A549 (cell line): ENCODE data around the gene MAML3. TPM values are rescaled to one million over a fixed set of nuclear protein-coding genes. Genes with fewer than 3 reads are reported as not detected.

ENCODE experiments used
- ATAC-seq, 2 experiments: fragments of 200-7000 bp in 1 of 2; fragments of >200 bp in 1 of 2; cut with Nextera tagmentation in 1 of 2; cut with Tn5 transposase in 1 of 2; 3 replicates each; pipeline versions ENCODE4 v1.8.0 to v1.9.1; 2018 to 2020; ENCODE audit warnings: mild to moderate bottlenecking in 1 of 2, moderate library complexity in 1 of 2
- CTCF ChIA-PET: fragments of 300-600 bp; sonication (Branson Sonifier 250); formaldehyde crosslinking; extraction: SDS; loops from one replicate; lab custom pipeline; 2021; ENCODE audit warnings: antibody characterized with exemption, inconsistent platforms; lab: Yijun Ruan, JAX
- POLR2A ChIA-PET: fragments of 350-600 bp; formaldehyde crosslinking; extraction: SDS; loops from one replicate; lab custom pipeline; 2021; ENCODE audit warnings: antibody characterized with exemption, inconsistent platforms; lab: Yijun Ruan, JAX
- DNase-seq, 2 experiments: peaks; one replicate each; pipeline versions ENCODE4 v3.0.0 to v3.0.0-alpha.2; 2011 to 2016; ENCODE audit warnings: low read depth in 1 of 2, low spot score in 1 of 2
- FAIRE-seq: peaks from 2 replicates; lab custom pipeline; 2011; peaks lifted over from hg19 to GRCh38; lab: Jason Lieb, UNC
- H3K27ac ChIP-seq, 2 experiments: fragments of >200 bp; sonication (Bioruptor Twin); formaldehyde crosslinking; 3 replicates each; pipeline ENCODE4 v1.5.1; 2016 to 2017
- H3K4me1 ChIP-seq: fragments of >200 bp; sonication (Bioruptor Twin); formaldehyde crosslinking; 3 replicates; pipeline ENCODE4 v1.6.1; 2016
- H3K4me2 ChIP-seq: fragments of >200 bp; sonication (Bioruptor Twin); formaldehyde crosslinking; 3 replicates; pipeline ENCODE4 v1.6.1; 2016
- H3K4me3 ChIP-seq: fragments of >200 bp; sonication (Bioruptor Twin); formaldehyde crosslinking; 3 replicates; pipeline ENCODE4 v1.5.1; 2016
- H3K9me3 ChIP-seq: fragments of >200 bp; sonication (Bioruptor Twin); formaldehyde crosslinking; 3 replicates; pipeline ENCODE4 v1.6.1; 2016
- BHLHE40 ChIP-seq: IDR thresholded peaks from 2 replicates; pipeline ENCODE4 v1.6.1; 2012; ENCODE audit warnings: low read depth, low read length, inconsistent platforms
- CEBPB ChIP-seq, 2 experiments: fragments of >200 bp in 1 of 2; sonication (Bioruptor Twin) in 1 of 2; formaldehyde crosslinking in 1 of 2; IDR thresholded peaks; 2 replicates each; pipeline ENCODE4 v1.6.1; 2012 to 2016
- CHD2 ChIP-seq: fragments of 150-350 bp; IDR thresholded peaks from 2 replicates; pipeline ENCODE4 v1.6.1; 2014; ENCODE audit warnings: low read length; ENCODE audit not compliant: partially characterized antibody
- CHD4 ChIP-seq: fragments of 200-600 bp; sonication (generic); IDR thresholded peaks from 2 replicates; pipeline ENCODE4 v1.6.1; 2016; ENCODE audit warnings: antibody characterized with exemption, mild to moderate bottlenecking, borderline replicate concordance
- EHF ChIP-seq: fragments of 250-450 bp; sonication (Bioruptor Pico); IDR thresholded peaks from 2 replicates; pipeline ENCODE4 v1.5.0; 2020; ENCODE audit warnings: mild to moderate bottlenecking
- EHMT2 ChIP-seq: fragments of 200-600 bp; sonication (generic); IDR thresholded peaks from 2 replicates; pipeline ENCODE4 v1.6.1; 2016; ENCODE audit warnings: antibody characterized with exemption, low read depth, mild to moderate bottlenecking, moderate library complexity
- ESRRA ChIP-seq: fragments of 150-350 bp; IDR thresholded peaks from 2 replicates; pipeline ENCODE4 v1.6.1; 2014; ENCODE audit warnings: mild to moderate bottlenecking, low read length, borderline replicate concordance
- FOSB ChIP-seq: fragments of 250-450 bp; sonication (Bioruptor Pico); IDR thresholded peaks from 2 replicates; pipeline ENCODE4 v1.5.0; 2020; ENCODE audit warnings: mild to moderate bottlenecking, moderate library complexity
- GATA3 ChIP-seq: IDR thresholded peaks from 2 replicates; pipeline ENCODE4 v1.6.1; 2012; ENCODE audit warnings: borderline replicate concordance
- HDAC2 ChIP-seq: fragments of 200-600 bp; sonication (generic); IDR thresholded peaks from 2 replicates; pipeline ENCODE4 v1.6.1; 2016
- HEYL ChIP-seq: fragments of 250-450 bp; sonication (Bioruptor Pico); IDR thresholded peaks from 2 replicates; pipeline ENCODE4 v1.8.0; 2021; ENCODE audit warnings: mild to moderate bottlenecking, moderate library complexity
- HOXA7 ChIP-seq: fragments of 250-450 bp; sonication (Bioruptor Pico); IDR thresholded peaks from 2 replicates; pipeline ENCODE4 v1.5.0; 2020; ENCODE audit warnings: mild to moderate bottlenecking, moderate library complexity
- MAZ ChIP-seq: fragments of 150-350 bp; IDR thresholded peaks from 2 replicates; pipeline ENCODE4 v1.6.1; 2014; ENCODE audit warnings: antibody characterized with exemption, low read depth, low read length, borderline replicate concordance
- MYC ChIP-seq: IDR thresholded peaks from 2 replicates; pipeline ENCODE4 v1.6.1; 2012; ENCODE audit warnings: mild to moderate bottlenecking, inconsistent platforms, low read length, improper control_type of control experiment, borderline replicate concordance
- NPAS2 ChIP-seq: fragments of 250-450 bp; sonication (Bioruptor Pico); IDR thresholded peaks from 2 replicates; pipeline ENCODE4 v1.8.0; 2022; ENCODE audit warnings: mild to moderate bottlenecking, moderate library complexity, borderline replicate concordance
- NR3C1 ChIP-seq: fragments of >200 bp; sonication (Bioruptor Twin); formaldehyde crosslinking; IDR thresholded peaks from 3 replicates; pipeline ENCODE4 v1.6.1; 2017
- PHF8 ChIP-seq: fragments of 200-600 bp; sonication (generic); IDR thresholded peaks from 2 replicates; pipeline ENCODE4 v1.6.1; 2016; ENCODE audit warnings: low read depth, mild to moderate bottlenecking, antibody characterized with exemption, moderate library complexity, borderline replicate concordance
- POLR2A ChIP-seq: IDR thresholded peaks from 2 replicates; pipeline ENCODE4 v1.6.1; 2012; ENCODE audit warnings: mild to moderate bottlenecking, low read length
- RARB ChIP-seq: fragments of 250-450 bp; sonication (Bioruptor Pico); IDR thresholded peaks from 2 replicates; pipeline ENCODE4 v1.8.0; 2021; ENCODE audit warnings: mild to moderate bottlenecking, moderate library complexity
- SREBF2 ChIP-seq: fragments of 450-650 bp; IDR thresholded peaks from 2 replicates; pipeline ENCODE4 v1.6.1; 2014; ENCODE audit warnings: mild to moderate bottlenecking, moderate library complexity
- ZC3H11A ChIP-seq: fragments of 450-650 bp; IDR thresholded peaks from 2 replicates; pipeline ENCODE4 v1.6.1; 2014; ENCODE audit warnings: antibody characterized with exemption, mild to moderate bottlenecking
- ZFP36 ChIP-seq: fragments of 450-650 bp; IDR thresholded peaks from 2 replicates; pipeline ENCODE4 v1.6.1; 2014; ENCODE audit warnings: borderline replicate concordance; ENCODE audit not compliant: partially characterized antibody
- ZNF302 ChIP-seq: fragments of 250-450 bp; sonication (Bioruptor Pico); IDR thresholded peaks from 2 replicates; pipeline ENCODE4 v1.9.0; 2021; ENCODE audit warnings: inconsistent platforms, mild to moderate bottlenecking, moderate library complexity
- ZSCAN20 ChIP-seq: fragments of 250-450 bp; sonication (Bioruptor Pico); IDR thresholded peaks from 2 replicates; pipeline ENCODE4 v1.8.0; 2022; ENCODE audit warnings: mild to moderate bottlenecking, moderate library complexity
- WGBS: methylation state at CpG from one replicate; pipeline ENCODE4 v1.1.6; 2017; ENCODE audit errors: missing lambda C conversion rate; 5-methylcytosine and 5-hydroxymethylcytosine counted together
- polyA plus RNA-seq, 4 experiments: library from polyadenylated mRNA; depleted of rRNA in 3 of 4; stranded (reverse); fragments of >200 nt; fragmentation: RNase III in 1 of 4; extraction: RNeasy Plus Mini Kit Qiagen cat#74134 plus additional on column Dnase treatment in 1 of 4; gene quantifications; 2 replicates in 3 of 4; 3 replicates in 1 of 4; pipeline ENCODE4 v1.2.3, GENCODE V29; 2011 to 2017
- TF ChIP-seq, protein P1 (sequence below): IDR thresholded peaks from 2 replicates; pipeline ENCODE4 v1.6.1; 2012; ENCODE audit warnings: low read depth, borderline replicate concordance
- TF ChIP-seq, protein P2 (sequence below): fragments of 250-450 bp; sonication (Bioruptor Pico); IDR thresholded peaks from 2 replicates; pipeline ENCODE4 v1.5.0; 2020; ENCODE audit warnings: low read depth, mild to moderate bottlenecking, moderate library complexity

The MAML3 gene
- polyA plus RNA-seq, 2 of the 4 experiments (the other 2 are of a cell fraction): 9.0 to 22.2 TPM

DNA sequence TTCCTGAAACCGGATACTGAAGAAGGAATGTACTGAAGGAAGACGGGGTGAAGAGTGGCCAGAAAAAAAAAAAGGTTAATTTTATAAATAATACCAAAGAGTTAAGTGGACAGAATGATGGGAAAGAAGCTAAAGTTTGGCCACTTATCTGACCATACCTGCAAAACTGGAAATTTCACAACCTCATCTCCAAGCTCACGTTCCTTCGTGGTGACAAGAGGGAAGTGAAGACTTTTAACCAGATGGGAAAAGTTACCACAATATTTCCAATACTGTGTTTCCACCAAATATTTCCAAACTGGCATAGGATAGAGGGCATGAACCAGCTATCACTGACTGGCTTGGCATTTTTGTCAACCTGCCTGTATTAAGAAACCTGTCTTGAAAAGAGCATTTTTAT is 56.4 kb downstream of the MAML3 start:
- Histone ChIP-seq H3K4me3 (no peak overlapping the region), H3K4me1 (peaks cover 93% of the 10 kb centered on the region), H3K4me2 (peak overlapping the region; percentile 88), H3K27ac (peak overlapping the region; percentile 97 to 99), H3K9me3 (no peaks in the 10 kb centered on the region)
- ATAC-seq: no peak
- DNase-seq: no peak
- POLR2A ChIA-PET: interaction anchor here (2.0 kb wide), 1 partner anchor 54 kb away, joined by 8 read pairs; no protein-coding TSS in a partner anchor
- FAIRE-seq: no peak
- 60% methylated on average over 4 of the region's 4 CpGs for WGBS
- CTCF ChIA-PET: interaction anchor here (0.6 to 1.3 kb wide), 5 partner anchors 41 to 57 kb away, joined by 3 to 5 read pairs (median 4); partner anchors contain the start of gene MAML3
- TF ChIP-seq, protein P1, sequence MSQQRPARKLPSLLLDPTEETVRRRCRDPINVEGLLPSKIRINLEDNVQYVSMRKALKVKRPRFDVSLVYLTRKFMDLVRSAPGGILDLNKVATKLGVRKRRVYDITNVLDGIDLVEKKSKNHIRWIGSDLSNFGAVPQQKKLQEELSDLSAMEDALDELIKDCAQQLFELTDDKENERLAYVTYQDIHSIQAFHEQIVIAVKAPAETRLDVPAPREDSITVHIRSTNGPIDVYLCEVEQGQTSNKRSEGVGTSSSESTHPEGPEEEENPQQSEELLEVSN: no peak
- TF ChIP-seq SREBF2 (no peak), ESRRA (no peak), EHF (CRISPR knock-in tag) (no peak), BHLHE40 (no peak), MAZ (no peak), HEYL (CRISPR knock-in tag) (no peak), GATA3 (no peak), POLR2A (no peak), NR3C1 (no peak), ZFP36 (no peak), HDAC2 (no peak)

DNA sequence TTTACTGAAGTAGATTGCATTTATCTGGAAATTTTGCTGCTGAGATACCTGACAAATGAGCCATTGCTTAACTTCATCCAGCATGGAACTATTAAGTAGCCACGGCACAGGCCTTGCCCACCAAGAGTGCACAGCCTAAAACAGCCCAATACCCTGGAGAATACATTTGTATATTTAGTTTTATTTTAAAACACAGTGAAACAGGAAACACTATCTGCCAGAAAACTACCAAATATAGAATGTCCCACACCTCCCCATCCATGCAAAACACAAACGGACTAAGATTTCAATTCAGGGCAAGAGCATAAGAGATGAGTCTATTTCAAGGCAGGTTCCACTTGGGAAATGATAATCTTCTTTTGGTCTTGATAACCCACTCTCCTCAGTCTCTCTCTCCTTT is 57.1 kb downstream of the MAML3 start:
- Histone ChIP-seq H3K27ac (peak overlapping the region; percentile 97 to 99), H3K9me3 (no peaks in the 10 kb centered on the region), H3K4me3 (no peak overlapping the region), H3K4me1 (peaks cover 93% of the 10 kb centered on the region), H3K4me2 (peak overlapping the region; percentile 88)
- TF ChIP-seq EHMT2: no peak
- TF ChIP-seq PHF8: no peak
- no peak for TF ChIP-seq FOSB
- TF ChIP-seq, protein P2, sequence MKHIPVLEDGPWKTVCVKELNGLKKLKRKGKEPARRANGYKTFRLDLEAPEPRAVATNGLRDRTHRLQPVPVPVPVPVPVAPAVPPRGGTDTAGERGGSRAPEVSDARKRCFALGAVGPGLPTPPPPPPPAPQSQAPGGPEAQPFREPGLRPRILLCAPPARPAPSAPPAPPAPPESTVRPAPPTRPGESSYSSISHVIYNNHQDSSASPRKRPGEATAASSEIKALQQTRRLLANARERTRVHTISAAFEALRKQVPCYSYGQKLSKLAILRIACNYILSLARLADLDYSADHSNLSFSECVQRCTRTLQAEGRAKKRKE: no peak
- no peak for TF ChIP-seq RARB (CRISPR knock-in tag)
- no peak for TF ChIP-seq MYC
- no peak for TF ChIP-seq SREBF2
- TF ChIP-seq NPAS2 (CRISPR knock-in tag): no peak
- TF ChIP-seq CHD4: no peak
- no peak for TF ChIP-seq CEBPB (IDR thresholded peaks at IDR 0.05)
- no peak for TF ChIP-seq GATA3
- TF ChIP-seq EHF (CRISPR knock-in tag): no peak
- no peak for TF ChIP-seq HOXA7 (CRISPR knock-in tag)
- TF ChIP-seq CHD2: no peak
- no peak for TF ChIP-seq ZSCAN20 (CRISPR knock-in tag)
- TF ChIP-seq MAZ: no peak
- TF ChIP-seq POLR2A: no peak
- TF ChIP-seq ZNF302: no peak
- TF ChIP-seq ZC3H11A: no peak
- ChIA-PET POLR2A (no interaction called here), CTCF (interaction anchor here (1.0 to 1.3 kb wide), 4 partner anchors 44 to 57 kb away, joined by 3 to 4 read pairs (median 4); partner anchors contain the start of gene MAML3)
- FAIRE-seq (no peak), ATAC-seq (no peak), DNase-seq (no peak)
- WGBS: 15% methylated on average over 2 of the region's 2 CpGs
